Endothelial cell of umbilical vein (primary cell): ENCODE data around the gene TARP.

Source experiments
- EZH2 ChIP-seq: IDR thresholded peaks from 2 replicates; pipeline ENCODE4 v1.6.1; 2012; ENCODE audit warnings: borderline replicate concordance, low read depth, mild to moderate bottlenecking, moderate library complexity, low read length, inconsistent platforms; ENCODE audit not compliant: severe bottlenecking
- FOS ChIP-seq: IDR thresholded peaks from 2 replicates; pipeline ENCODE4 v1.6.1; 2011; ENCODE audit warnings: mild to moderate bottlenecking, low read length, moderate library complexity, borderline replicate concordance; ENCODE audit not compliant: insufficient read depth
- GATA2 ChIP-seq: IDR thresholded peaks from 2 replicates; pipeline ENCODE4 v1.7.0; 2011; ENCODE audit warnings: low read depth, mild to moderate bottlenecking, moderate library complexity, mixed read lengths, low read length; ENCODE audit not compliant: insufficient read length, insufficient read depth
- POLR2A ChIP-seq: IDR thresholded peaks from 2 replicates; pipeline ENCODE4 v1.6.1; 2012; ENCODE audit warnings: low read depth, mild to moderate bottlenecking, control low read depth, low read length
- POLR2AphosphoS5 ChIP-seq: IDR thresholded peaks from 2 replicates; pipeline ENCODE4 v1.6.1; 2012; ENCODE audit warnings: low read depth, mild to moderate bottlenecking, control low read depth, low read length, moderate library complexity; ENCODE audit not compliant: insufficient read depth
- TF ChIP-seq, protein P1 (sequence below), 2 donors: IDR thresholded peaks; 1 replicate in 1 of 2; 2 replicates in 1 of 2; pipeline ENCODE4 v1.5.1; 2011; ENCODE audit warnings: low read length in 2 of 2, mild to moderate bottlenecking in 2 of 2, moderate library complexity in 2 of 2, control low read depth in 1 of 2, inconsistent platforms in 1 of 2, low read depth in 1 of 2; ENCODE audit not compliant: insufficient read depth in 1 of 2; ENCODE audit errors: extremely low read depth in 1 of 2

DNA sequence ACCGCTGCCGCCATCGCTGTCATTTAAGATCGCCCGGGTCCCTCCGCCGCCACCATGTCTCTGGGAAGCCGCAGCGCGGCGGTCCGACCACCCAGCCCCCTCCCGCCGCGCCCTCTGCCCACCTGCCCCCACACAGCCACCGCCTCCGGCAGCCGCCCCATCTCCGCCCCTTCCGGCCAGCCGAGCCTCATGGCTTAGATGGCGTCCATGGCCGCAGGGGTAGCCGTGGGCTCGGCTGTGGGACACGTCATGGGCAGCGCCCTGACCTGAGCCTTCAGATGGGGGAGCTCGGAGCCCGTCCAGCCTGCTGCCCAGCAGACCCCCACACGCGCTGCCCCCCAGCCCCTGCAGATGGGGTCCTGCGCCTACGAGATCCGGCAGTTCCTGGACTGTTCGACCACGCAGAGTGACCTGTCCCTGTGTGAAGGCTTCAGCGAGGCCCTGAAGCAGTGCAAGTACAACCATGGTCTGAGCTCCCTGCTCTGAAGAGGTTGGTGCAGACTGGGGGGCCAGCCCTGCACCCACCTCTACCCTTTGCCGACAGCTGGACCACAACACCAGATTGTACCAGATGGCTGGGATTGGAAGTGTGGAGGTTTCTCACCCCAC is 38.0 kb upstream of the TARP start:
- TF ChIP-seq, protein P1, sequence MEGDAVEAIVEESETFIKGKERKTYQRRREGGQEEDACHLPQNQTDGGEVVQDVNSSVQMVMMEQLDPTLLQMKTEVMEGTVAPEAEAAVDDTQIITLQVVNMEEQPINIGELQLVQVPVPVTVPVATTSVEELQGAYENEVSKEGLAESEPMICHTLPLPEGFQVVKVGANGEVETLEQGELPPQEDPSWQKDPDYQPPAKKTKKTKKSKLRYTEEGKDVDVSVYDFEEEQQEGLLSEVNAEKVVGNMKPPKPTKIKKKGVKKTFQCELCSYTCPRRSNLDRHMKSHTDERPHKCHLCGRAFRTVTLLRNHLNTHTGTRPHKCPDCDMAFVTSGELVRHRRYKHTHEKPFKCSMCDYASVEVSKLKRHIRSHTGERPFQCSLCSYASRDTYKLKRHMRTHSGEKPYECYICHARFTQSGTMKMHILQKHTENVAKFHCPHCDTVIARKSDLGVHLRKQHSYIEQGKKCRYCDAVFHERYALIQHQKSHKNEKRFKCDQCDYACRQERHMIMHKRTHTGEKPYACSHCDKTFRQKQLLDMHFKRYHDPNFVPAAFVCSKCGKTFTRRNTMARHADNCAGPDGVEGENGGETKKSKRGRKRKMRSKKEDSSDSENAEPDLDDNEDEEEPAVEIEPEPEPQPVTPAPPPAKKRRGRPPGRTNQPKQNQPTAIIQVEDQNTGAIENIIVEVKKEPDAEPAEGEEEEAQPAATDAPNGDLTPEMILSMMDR (IDR thresholded peaks at IDR 0.05; ENCODE audit: extremely low read depth in 1 of 2, insufficient read depth in 1 of 2, low read depth in 1 of 2, low read length in 2 of 2), result no peak
- TF ChIP-seq POLR2A, result no peak
- no peak for TF ChIP-seq EZH2
- TF ChIP-seq FOS, result no peak
- TF ChIP-seq POLR2AphosphoS5, result no peak
- TF ChIP-seq GATA2, result no peak
